Pancreas (tissue), 10 donors: ENCODE results near the gene SLC12A8. TPM values are rescaled to one million over a fixed set of nuclear protein-coding genes. Genes with fewer than 3 reads are reported as not detected.

Experiments
- ATAC-seq, 4 donors: fragments of 200-7000 bp; cut with Tn5 transposase; one replicate each; pipeline versions ENCODE4 v1.8.0 to v1.9.1; 2020; ENCODE audit warnings: mild to moderate bottlenecking in 4 of 4, moderate library complexity in 4 of 4
- DNase-seq, 6 donors: peaks; one replicate each; pipeline ENCODE4 v3.0.0-alpha.2; 2020
- FAIRE-seq: peaks from 2 replicates; lab custom pipeline; 2012; peaks lifted over from hg19 to GRCh38; lab: Jason Lieb, UNC
- H3K27ac ChIP-seq, 4 donors: fragments of 200-600 bp; sonication (generic); 1 replicate in 3 of 4; 2 replicates in 1 of 4; pipeline versions ENCODE4 v1.5.0 to v1.8.0; 2020
- H3K27me3 ChIP-seq, 4 donors: fragments of 200-600 bp; one replicate each; pipeline ENCODE4 v1.8.0; 2021
- H3K36me3 ChIP-seq, 3 donors: fragments of 200-600 bp; sonication (generic) in 1 of 3; one replicate each; pipeline versions ENCODE4 v1.5.0 to v1.8.0; 2020 to 2021
- H3K4me1 ChIP-seq, 3 donors: fragments of 200-600 bp; one replicate each; pipeline ENCODE4 v1.8.0; 2021
- H3K4me3 ChIP-seq, 4 donors: fragments of 200-600 bp; sonication (generic) in 2 of 4; one replicate each; pipeline versions ENCODE4 v1.5.0 to v1.8.0; 2020 to 2021
- H3K9me3 ChIP-seq, 4 donors: fragments of 200-600 bp; one replicate each; pipeline ENCODE4 v1.8.0; 2021
- CTCF ChIP-seq, 4 donors: fragments of 200-600 bp; sonication (generic) in 3 of 4; IDR thresholded peaks; one replicate each; pipeline versions ENCODE4 v1.5.0 to v1.8.0; 2021; ENCODE audit warnings: antibody characterized with exemption in 4 of 4
- WGBS, 2 donors: extraction: QIAGEN DNeasy Blood & Tissue Kit; methylation state at CpG; one replicate each; pipeline ENCODE4 v1.1.7; 2013; 5-methylcytosine and 5-hydroxymethylcytosine counted together
- intact Hi-C, 3 donors: fragments of 100-400 bp; cut with DNase I; formaldehyde crosslinking; loops; one replicate each; pipeline versions ENCODE4 v1.11.1 to v1.14.2; 2022
- polyA plus RNA-seq, 2 donors: library from polyadenylated mRNA; stranded (reverse); fragments of 200-250 nt; gene quantifications; one replicate each; pipeline ENCODE4 v1.2.3, GENCODE V29; 2013
- total RNA-seq, 6 donors: library from RNA; stranded (reverse); fragmentation: NEBNext Ultra II Directional in 4 of 6; extraction: Animal tissue kit (Norgen Biotek cat#: 25700) in 4 of 6; gene quantifications; one replicate each; pipeline versions ENCODE4 v1.2.1 to v1.2.4, GENCODE V29; 2021 to 2023
- donor health status: healthy with polysubstance abuse.
- donor health status: DM: no; HTN: no; CAD: no; lungs with moderate emphysema.
- donor health status: DM: no; HTN: no; CAD: no.
- donor health status: control.
- donor health status: control.
- donor health status: Bipolar disorder and iron deficiency.
- donor health status: DM: yes; HTN: yes; CAD: no.
- donor health status: DM: no; HTN: no; CAD: no.
- donor health status: DM: no; HTN: no; CAD: no.
- donor health status: DM: yes; HTN: yes; CAD: no.

Gene SLC12A8
- total and polyA plus RNA-seq, 8 donors: 6.6 to 16.2 (median 12.5) TPM

GRCh38 chr3:125129512-125129997 lies 83.0 kb downstream of the SLC12A8 start:
- WGBS, 2 donors: 68 to 81% methylated on average over 10 of the region's 10 CpGs

GRCh38 chr3:125128861-125129501 lies 83.6 kb downstream of the SLC12A8 start:
- intact Hi-C loops: no loop called here
- no peak for FAIRE-seq
- H3K27me3 ChIP-seq: no peaks in the 10 kb centered on the region
- H3K27ac ChIP-seq: peak overlapping the region in 1 of 4 donors; percentile 14
- H3K9me3 ChIP-seq: no peaks in the 10 kb centered on the region
- H3K4me1 ChIP-seq: no peaks in the 10 kb centered on the region
- 82 to 85% methylated on average over 3 of the region's 3 CpGs for WGBS, 2 donors
- no peak overlapping the region for H3K4me3 ChIP-seq
- DNase-seq: no peak
- peak in 3 of 4 donors; percentile 15 to 53 (median 47) for ATAC-seq
- no peak for TF ChIP-seq CTCF (IDR thresholded peaks at IDR 0.05)
- H3K36me3 ChIP-seq: no peaks in the 10 kb centered on the region

More at GRCh38 chr3:125129512-125129997, 83.0 kb downstream of the SLC12A8 start:
- H3K36me3 ChIP-seq: no peaks in the 10 kb centered on the region
- intact Hi-C loops: no loop called here
- no peaks in the 10 kb centered on the region for H3K9me3 ChIP-seq
- ATAC-seq (peak in 3 of 4 donors; percentile 60 to 80 (median 63)), FAIRE-seq (no peak), DNase-seq (no peak)
- peak overlapping the region in 1 of 4 donors; percentile 14 for H3K27ac ChIP-seq
- TF ChIP-seq CTCF (IDR thresholded peaks at IDR 0.05): no peak
- H3K4me3 ChIP-seq: no peak overlapping the region
- H3K27me3 ChIP-seq: no peaks in the 10 kb centered on the region
- no peaks in the 10 kb centered on the region for H3K4me1 ChIP-seq

GRCh38 chr3:125126323-125126722 lies 86.2 kb downstream of the SLC12A8 start:
- TF ChIP-seq CTCF (IDR thresholded peaks at IDR 0.05): no peak
- H3K27ac ChIP-seq: peak overlapping the region in 1 of 4 donors; percentile 29
- intact Hi-C loops: no loop called here

GRCh38 chr3:125125821-125126245 lies 86.7 kb downstream of the SLC12A8 start:
- no peaks in the 10 kb centered on the region for H3K36me3 ChIP-seq
- H3K9me3 ChIP-seq: no peaks in the 10 kb centered on the region
- peak overlapping the region in 1 of 4 donors; percentile 29 for H3K27ac ChIP-seq
- ATAC-seq (peak; percentile 35 to 69 (median 54)), DNase-seq (peak in 1 of 6 donors; percentile 29), FAIRE-seq (no peak)
- H3K4me1 ChIP-seq: no peaks in the 10 kb centered on the region
- WGBS, 2 donors: 48 to 56% methylated on average over 6 of the region's 6 CpGs
- TF ChIP-seq CTCF (IDR thresholded peaks at IDR 0.05): no peak
- H3K27me3 ChIP-seq: no peaks in the 10 kb centered on the region
- intact Hi-C loops: no loop called here
- H3K4me3 ChIP-seq: no peak overlapping the region

More at GRCh38 chr3:125126323-125126722, 86.2 kb downstream of the SLC12A8 start:
- H3K36me3 ChIP-seq: no peaks in the 10 kb centered on the region
- no peak overlapping the region for H3K4me3 ChIP-seq
- ATAC-seq: no peak
- no peaks in the 10 kb centered on the region for H3K4me1 ChIP-seq
- no peaks in the 10 kb centered on the region for H3K27me3 ChIP-seq
- FAIRE-seq: no peak
- no peak for DNase-seq
- WGBS, 2 donors: 90 to 91% methylated on average over 2 of the region's 2 CpGs
- H3K9me3 ChIP-seq: no peaks in the 10 kb centered on the region
